ENCODE results near the gene POC1A. TPM values are rescaled to one million over a fixed set of nuclear protein-coding genes. Genes with fewer than 3 reads are reported as not detected.

The POC1A gene
- total and polyA plus RNA-seq, 2 donors (not counting 1 experiment from before 2014, with no cell fraction given), result 1.7 to 2.8 TPM

DNA sequence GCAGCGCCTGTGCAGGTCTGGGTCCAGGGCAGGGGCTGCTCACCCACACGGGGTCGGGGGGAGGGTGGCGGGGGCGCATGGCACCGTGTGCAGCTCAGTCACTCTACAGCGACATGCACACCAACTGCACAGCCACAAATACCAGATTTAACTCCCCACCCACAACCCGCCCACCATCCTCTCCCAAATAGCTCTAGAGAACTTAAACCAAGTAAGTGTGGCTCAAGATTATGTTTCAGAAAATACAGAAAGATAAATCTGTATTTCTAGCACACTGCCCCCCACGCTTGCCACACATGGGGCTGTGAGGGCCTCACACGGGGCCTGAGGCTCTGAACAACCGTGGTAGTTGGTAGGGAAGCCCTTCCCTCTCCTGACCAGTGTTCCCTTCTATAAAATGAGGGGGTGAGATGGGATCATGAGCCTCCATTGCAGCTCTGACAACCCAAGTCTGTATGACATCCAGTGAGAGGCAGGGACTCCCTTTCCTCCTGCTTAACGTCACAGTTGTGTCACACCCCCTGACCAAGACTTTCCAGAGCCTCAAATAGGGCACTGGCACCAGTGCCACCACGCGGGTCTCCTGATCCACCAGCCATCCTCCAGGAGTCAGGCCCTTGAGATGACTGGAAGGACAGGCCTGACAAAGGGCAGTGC, 23.1 kb downstream of the POC1A start:
- 79% methylated on average over 11 of the region's 14 CpGs for WGBS (ENCODE audit: insufficient coverage)
- peaks cover 4 to 6% of the 10 kb centered on the region in 2 donors for H3K4me1 ChIP-seq (ENCODE audit: control insufficient read depth in 2 of 2, insufficient read depth in 2 of 2, low read length in 2 of 2)
- Mint-ChIP-seq H3K27ac (no peak overlapping the region), H3K4me1 (peaks cover 6% of the 10 kb centered on the region), H3K27me3 (no peaks in the 10 kb centered on the region), H3K4me3 (no peak overlapping the region), H3K9me3 (ENCODE audit: insufficient read depth) (no peaks in the 10 kb centered on the region)
- no peaks in the 10 kb centered on the region for H3K9me3 ChIP-seq (ENCODE audit: control extremely low read depth in 1 of 3, control insufficient read depth in 2 of 3, insufficient read depth in 1 of 3, low read length in 2 of 3)
- H3K4me2 ChIP-seq (replicated peaks; ENCODE audit: low read depth, low read length, poor library complexity, severe bottlenecking), result no peak overlapping the region
- TF ChIP-seq EZH2 (IDR thresholded peaks at IDR 0.05; ENCODE audit: borderline replicate concordance, insufficient read depth, low read depth, low read length, poor library complexity, severe bottlenecking), result no peak
- TF ChIP-seq, protein P1, sequence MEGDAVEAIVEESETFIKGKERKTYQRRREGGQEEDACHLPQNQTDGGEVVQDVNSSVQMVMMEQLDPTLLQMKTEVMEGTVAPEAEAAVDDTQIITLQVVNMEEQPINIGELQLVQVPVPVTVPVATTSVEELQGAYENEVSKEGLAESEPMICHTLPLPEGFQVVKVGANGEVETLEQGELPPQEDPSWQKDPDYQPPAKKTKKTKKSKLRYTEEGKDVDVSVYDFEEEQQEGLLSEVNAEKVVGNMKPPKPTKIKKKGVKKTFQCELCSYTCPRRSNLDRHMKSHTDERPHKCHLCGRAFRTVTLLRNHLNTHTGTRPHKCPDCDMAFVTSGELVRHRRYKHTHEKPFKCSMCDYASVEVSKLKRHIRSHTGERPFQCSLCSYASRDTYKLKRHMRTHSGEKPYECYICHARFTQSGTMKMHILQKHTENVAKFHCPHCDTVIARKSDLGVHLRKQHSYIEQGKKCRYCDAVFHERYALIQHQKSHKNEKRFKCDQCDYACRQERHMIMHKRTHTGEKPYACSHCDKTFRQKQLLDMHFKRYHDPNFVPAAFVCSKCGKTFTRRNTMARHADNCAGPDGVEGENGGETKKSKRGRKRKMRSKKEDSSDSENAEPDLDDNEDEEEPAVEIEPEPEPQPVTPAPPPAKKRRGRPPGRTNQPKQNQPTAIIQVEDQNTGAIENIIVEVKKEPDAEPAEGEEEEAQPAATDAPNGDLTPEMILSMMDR (IDR thresholded peaks at IDR 0.05), result no peak
- DNase-seq, result no peak
- H3K4me3 ChIP-seq (ENCODE audit: control extremely low read depth in 1 of 5, extremely low read depth in 1 of 5, insufficient read depth in 1 of 5, low read depth in 2 of 5, low read length in 4 of 5), result no peak overlapping the region
- no peaks in the 10 kb centered on the region for H3K27me3 ChIP-seq (replicated peaks in 1 of 4; ENCODE audit: control extremely low read depth in 1 of 4, control insufficient read depth in 3 of 4, insufficient read depth in 4 of 4, low read length in 3 of 4)
- H3K36me3 ChIP-seq (replicated peaks in 1 of 2; ENCODE audit: control extremely low read depth in 1 of 2, control insufficient read depth in 1 of 2, extremely low read depth in 1 of 2, insufficient read depth in 2 of 2, low read length in 1 of 2), result no peaks in the 10 kb centered on the region
- intact Hi-C loops (cut with micrococcal nuclease), result no loop called here
- no peak for ATAC-seq (ENCODE audit: low read depth)
- ChIA-PET CTCF (no interaction called here), POLR2A (no interaction called here)
- H4K20me1 ChIP-seq (ENCODE audit: control insufficient read depth, insufficient read depth, low read length, poor library complexity, severe bottlenecking), result no peaks in the 10 kb centered on the region
- no peaks in the 10 kb centered on the region for H3K79me2 ChIP-seq (ENCODE audit: control insufficient read depth, insufficient read depth, low read length)
- no peak overlapping the region for H3K27ac ChIP-seq (ENCODE audit: low read length in 2 of 2)
- no peak overlapping the region for H2AFZ ChIP-seq (ENCODE audit: insufficient read depth, low read depth, low read length, poor library complexity, severe bottlenecking)
- H3K9ac ChIP-seq (ENCODE audit: low read length), result no peak overlapping the region

DNA sequence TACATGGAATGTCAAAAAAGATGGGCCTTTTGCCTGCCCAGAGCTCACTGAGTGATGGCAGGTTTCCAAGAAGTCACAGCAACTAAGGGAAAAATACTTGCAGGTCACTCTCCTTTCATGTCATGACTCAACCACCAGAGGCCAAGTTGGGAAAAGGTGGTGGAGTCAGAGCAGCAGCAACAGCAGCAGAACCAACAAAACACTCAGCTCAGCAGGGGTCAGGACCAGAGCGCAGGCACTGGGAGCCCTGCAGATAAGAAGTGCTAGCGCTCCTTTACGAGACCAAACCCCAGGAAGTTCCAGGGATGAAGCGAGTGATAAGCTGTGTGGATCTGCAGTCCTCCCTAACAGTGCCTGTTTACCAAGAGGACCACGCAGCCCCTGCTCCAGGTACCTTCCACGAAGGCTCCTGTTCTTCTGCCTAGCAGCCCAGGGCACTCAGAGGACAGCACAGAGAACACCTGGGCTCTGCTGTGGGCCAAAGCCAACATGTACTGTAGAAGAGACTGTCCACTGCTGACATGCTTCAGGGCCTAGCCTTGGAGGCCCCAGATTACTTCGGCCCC, 26.0 kb downstream of the POC1A start:
- Histone ChIP-seq H3K36me3 (replicated peaks in 1 of 2; ENCODE audit: control extremely low read depth in 1 of 2, control insufficient read depth in 1 of 2, extremely low read depth in 1 of 2, insufficient read depth in 2 of 2, low read length in 1 of 2) (no peaks in the 10 kb centered on the region), H3K4me3 (ENCODE audit: control extremely low read depth in 1 of 5, extremely low read depth in 1 of 5, insufficient read depth in 1 of 5, low read depth in 2 of 5, low read length in 4 of 5) (no peak overlapping the region), H3K9me3 (ENCODE audit: control extremely low read depth in 1 of 3, control insufficient read depth in 2 of 3, insufficient read depth in 1 of 3, low read length in 2 of 3) (no peaks in the 10 kb centered on the region), H3K27me3 (replicated peaks in 1 of 4; ENCODE audit: control extremely low read depth in 1 of 4, control insufficient read depth in 3 of 4, insufficient read depth in 4 of 4, low read length in 3 of 4) (no peaks in the 10 kb centered on the region), H3K4me1 (ENCODE audit: control insufficient read depth in 2 of 2, insufficient read depth in 2 of 2, low read length in 2 of 2) (peaks cover 4% of the 10 kb centered on the region in 2 donors), H3K27ac (ENCODE audit: low read length in 2 of 2) (no peak overlapping the region), H3K79me2 (ENCODE audit: control insufficient read depth, insufficient read depth, low read length) (no peaks in the 10 kb centered on the region), H3K4me2 (replicated peaks; ENCODE audit: low read depth, low read length, poor library complexity, severe bottlenecking) (no peak overlapping the region), H3K9ac (ENCODE audit: low read length) (no peak overlapping the region), H4K20me1 (ENCODE audit: control insufficient read depth, insufficient read depth, low read length, poor library complexity, severe bottlenecking) (no peaks in the 10 kb centered on the region), H2AFZ (ENCODE audit: insufficient read depth, low read depth, low read length, poor library complexity, severe bottlenecking) (no peak overlapping the region)
- ChIA-PET POLR2A (no interaction called here), CTCF (no interaction called here)
- Mint-ChIP-seq H3K4me3 (no peak overlapping the region), H3K27me3 (no peaks in the 10 kb centered on the region), H3K27ac (no peak overlapping the region), H3K9me3 (ENCODE audit: insufficient read depth) (no peaks in the 10 kb centered on the region), H3K4me1 (peaks cover 4% of the 10 kb centered on the region)
- TF ChIP-seq EZH2 (IDR thresholded peaks at IDR 0.05; ENCODE audit: borderline replicate concordance, insufficient read depth, low read depth, low read length, poor library complexity, severe bottlenecking), result no peak
- TF ChIP-seq, protein P1 (IDR thresholded peaks at IDR 0.05), result no peak
- no peak for ATAC-seq (ENCODE audit: low read depth)
- intact Hi-C loops (cut with micrococcal nuclease), result no loop called here
- 99% methylated on average over 7 of the region's 7 CpGs for WGBS (ENCODE audit: insufficient coverage)
- no peak for DNase-seq
